HG03354 (cell line): ENCODE data around the gene THAP4.

Experiments
- ATAC-seq: cut with Tn5 transposase; IDR thresholded peaks from one replicate; pipeline ENCODE4 v1.9.1; 2021; ENCODE audit warnings: mild to moderate bottlenecking; ENCODE audit not compliant: unreplicated experiment, poor library complexity, severe bottlenecking

The THAP4 gene

GRCh38 chr2:241538838-241539615, 97.9 kb downstream of the THAP4 start:
- no peak for ATAC-seq

- ATAC-seq: no peak
Observed at GRCh38 chr2:241535871-241536655, 100.9 kb downstream of the THAP4 start.

- ATAC-seq: no peak
Observed at GRCh38 chr2:241534701-241535375, 102.1 kb downstream of the THAP4 start.
